HG03066 (cell line): ENCODE data around the gene DDX39B.
"Not testable (repeated sequence)": the region's sequence is repeated elsewhere in the genome, so short reads cannot be mapped to it uniquely, and the experiment has no call there.

Experiments
- ATAC-seq: cut with Tn5 transposase; IDR thresholded peaks from one replicate; pipeline ENCODE4 v1.9.1; 2021; ENCODE audit warnings: low read depth; ENCODE audit not compliant: unreplicated experiment

DDX39B gene

GRCh38 chr6:31575952-31576685 lies 34.3 kb upstream of the DDX39B start:
- no peak for ATAC-seq

GRCh38 chr6:31575335-31575901 lies 33.6 kb upstream of the DDX39B start, which contains the start of gene TNF:
Gene TNF (plus strand): TSS chr6:31575565. CDS start chr6:31575742, 177 bp downstream.
- no peak for ATAC-seq

DNA sequence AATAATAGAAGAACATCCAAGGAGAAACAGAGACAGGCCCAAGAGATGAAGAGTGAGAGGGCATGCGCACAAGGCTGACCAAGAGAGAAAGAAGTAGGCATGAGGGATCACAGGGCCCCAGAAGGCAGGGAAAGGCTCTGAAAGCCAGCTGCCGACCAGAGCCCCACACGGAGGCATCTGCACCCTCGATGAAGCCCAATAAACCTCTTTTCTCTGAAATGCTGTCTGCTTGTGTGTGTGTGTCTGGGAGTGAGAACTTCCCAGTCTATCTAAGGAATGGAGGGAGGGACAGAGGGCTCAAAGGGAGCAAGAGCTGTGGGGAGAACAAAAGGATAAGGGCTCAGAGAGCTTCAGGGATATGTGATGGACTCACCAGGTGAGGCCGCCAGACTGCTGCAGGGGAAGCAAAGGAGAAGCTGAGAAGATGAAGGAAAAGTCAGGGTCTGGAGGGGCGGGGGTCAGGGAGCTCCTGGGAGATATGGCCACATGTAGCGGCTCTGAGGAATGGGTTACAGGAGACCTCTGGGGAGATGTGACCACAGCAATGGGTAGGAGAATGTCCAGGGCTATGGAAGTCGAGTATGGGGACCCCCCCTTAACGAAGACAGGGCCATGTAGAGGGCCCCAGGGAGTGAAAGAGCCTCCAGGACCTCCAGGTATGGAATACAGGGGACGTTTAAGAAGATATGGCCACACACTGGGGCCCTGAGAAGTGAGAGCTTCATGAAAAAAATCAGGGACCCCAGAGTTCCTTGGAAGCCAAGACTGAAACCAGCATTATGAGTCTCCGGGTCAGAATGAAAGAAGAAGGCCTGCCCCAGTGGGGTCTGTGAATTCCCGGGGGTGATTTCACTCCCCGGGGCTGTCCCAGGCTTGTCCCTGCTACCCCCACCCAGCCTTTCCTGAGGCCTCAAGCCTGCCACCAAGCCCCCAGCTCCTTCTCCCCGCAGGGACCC lies 32.6 kb upstream of the DDX39B start:
- no peak for ATAC-seq

- no peak for ATAC-seq
Observed at GRCh38 chr6:31573239-31574105, 31.7 kb upstream of the DDX39B start.

GRCh38 chr6:31572041-31572911 lies 30.5 kb upstream of the DDX39B start, which contains the start of gene LTA:
Gene LTA (plus strand): TSS chr6:31572289. CDS start chr6:31572743, 454 bp downstream.
- ATAC-seq: peak; percentile 52

DNA sequence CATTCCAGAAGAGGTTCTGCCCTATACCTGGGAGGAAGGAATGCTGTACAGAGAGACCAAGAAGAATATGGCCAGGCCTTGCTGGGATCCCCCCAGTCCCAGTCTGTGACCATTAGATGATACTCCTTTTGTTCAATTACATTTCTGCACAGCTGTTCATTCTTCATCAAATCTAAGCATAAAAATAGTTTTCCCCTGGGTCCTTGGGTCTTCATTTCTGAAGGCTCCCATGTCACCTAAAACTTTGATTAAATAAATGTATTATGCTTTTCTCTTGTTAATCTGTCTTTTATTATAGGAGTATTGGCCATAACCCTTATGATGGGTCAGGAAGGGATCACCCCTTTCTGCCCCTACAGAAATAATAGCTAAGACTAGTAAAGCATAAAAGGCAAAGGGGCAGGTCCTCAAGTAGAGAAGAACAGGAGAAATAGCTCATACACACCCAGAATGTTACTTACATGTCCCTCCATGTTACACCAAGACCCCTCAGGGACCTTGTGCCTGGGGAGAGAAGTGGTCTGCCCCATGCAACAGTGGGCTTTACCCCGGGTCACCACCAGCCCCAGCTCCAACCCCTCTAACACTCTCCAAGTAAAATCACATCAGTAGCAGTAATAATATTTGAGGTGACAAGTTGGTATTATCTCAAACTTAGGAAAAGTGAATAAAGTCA lies 28.2 kb upstream of the DDX39B start:
- no peak for ATAC-seq

GRCh38 chr6:31568537-31568961 lies 26.7 kb upstream of the DDX39B start:
- ATAC-seq: peak; percentile 59

- ATAC-seq: no peak
Observed at GRCh38 chr6:31567531-31568370, 25.9 kb upstream of the DDX39B start.

DNA sequence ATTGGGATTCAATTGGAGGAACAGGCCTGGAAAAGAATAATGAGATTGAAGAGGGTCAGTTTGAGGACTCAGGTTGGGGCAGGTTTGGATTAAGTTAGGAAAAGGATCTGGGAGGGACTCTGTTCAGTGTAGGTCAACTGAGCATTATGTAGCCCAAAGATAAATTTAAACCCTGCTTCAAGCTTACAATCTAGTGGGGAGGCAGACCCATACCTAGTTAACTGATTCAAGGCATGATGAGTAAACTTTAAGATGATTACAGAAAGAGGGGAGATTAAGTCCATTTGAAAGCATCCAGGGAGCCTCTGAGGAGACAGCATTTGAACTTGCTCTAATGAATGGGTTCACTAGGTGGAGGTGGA lies 18.9 kb upstream of the DDX39B start:
- no peak for ATAC-seq

DNA sequence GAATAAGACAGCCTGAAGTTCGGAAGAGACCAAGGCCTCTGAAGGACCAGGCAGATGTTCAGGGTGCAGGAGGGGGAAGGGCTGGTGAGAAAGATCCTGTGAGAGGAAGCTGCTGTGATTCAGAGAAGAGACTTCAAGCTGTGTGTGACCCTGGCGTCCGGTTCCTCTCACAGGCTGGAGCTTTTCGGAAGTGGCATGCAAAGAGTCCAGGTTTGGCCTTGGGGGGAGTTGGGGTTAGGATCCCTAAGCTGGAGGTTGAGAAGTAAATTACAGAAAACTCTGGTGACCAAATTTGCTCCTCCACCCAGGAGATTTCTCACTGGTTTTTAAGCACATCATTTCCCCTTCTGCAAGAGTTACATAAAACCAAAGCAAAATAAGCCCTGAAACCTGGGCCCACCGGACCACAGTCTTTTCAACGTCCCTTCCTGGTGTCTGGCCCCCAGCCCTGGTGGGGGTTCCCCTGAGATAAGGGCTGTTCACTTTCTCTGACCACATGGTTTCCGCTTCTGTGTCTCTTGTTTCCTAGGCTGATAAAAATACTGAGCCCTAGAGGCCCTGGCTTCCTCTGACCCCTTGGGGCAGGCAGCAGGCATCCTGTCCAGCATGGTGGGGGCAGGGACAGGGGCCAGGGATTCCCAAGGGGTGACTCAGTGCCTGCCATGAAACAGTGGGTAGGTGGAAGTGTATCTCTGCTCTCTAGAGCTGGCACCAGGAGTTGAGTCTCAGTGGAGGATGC lies 18.3 kb upstream of the DDX39B start:
- ATAC-seq: peak; percentile 67

GRCh38 chr6:31559606-31559957 lies 17.8 kb upstream of the DDX39B start:
- ATAC-seq: no peak

- no peak for ATAC-seq
Observed at GRCh38 chr6:31558631-31559500, 17.1 kb upstream of the DDX39B start.

- no peak for ATAC-seq
Observed at GRCh38 chr6:31558318-31558625, 16.5 kb upstream of the DDX39B start.

DNA sequence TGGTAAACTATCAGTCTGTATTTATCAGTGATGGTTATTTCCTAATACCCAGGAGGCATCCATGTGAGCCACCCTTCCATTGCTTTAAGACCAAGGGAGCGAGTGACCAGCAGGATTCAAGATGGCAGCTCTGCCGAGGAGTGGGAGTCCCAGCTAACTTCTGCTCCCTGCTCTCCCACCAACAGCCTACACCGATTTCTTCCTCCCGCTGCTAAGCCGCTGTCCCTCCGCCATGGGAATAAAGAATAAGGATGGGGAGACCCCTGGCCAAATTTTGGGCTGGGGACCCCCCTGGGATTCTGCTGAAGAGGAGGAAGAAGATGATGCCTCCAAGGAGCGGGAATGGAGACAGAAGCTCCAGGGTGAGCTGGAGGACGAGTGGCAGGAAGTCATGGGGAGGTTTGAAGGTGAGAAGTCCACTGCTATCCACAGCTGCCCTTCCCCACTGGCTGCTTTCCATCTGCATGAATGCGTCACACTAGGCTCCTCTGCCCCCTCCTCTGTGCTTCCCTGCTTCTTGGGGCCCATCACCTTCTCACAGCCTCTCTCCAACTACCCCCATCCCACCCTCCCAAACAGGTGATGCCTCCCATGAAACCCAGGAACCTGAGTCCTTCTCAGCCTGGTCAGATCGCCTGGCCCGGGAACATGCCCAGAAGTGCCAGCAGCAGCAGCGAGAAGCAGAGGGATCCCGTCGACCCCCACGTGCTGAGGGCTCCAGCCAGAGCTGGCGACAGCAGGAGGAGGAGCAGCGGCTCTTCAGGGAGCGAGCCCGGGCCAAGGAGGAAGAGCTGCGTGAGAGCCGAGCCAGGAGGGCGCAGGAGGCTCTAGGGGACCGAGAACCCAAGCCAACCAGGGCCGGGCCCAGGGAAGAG lies 15.9 kb upstream of the DDX39B start:
- ATAC-seq: no peak

DNA sequence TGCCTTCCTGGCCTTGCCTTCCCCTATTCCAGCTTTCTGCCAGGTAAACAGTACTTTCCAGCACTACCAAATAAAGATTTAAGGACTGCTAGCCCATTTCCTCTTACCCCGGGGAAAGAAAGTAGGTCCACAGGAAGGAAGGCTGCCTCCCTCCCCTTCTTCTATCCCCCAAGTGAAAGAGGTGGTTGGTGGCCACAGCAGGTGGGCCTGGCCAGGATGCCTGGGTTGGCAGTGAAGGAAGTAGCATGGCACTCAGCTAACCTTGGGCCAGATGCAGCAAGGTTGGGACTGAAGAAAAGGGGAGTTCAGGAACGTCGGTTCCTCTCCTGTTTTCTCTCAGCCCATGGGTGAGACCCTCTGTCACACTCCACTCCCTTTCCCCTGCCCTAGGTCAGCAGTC lies 14.5 kb upstream of the DDX39B start:
- ATAC-seq: no peak

- not testable (repeated sequence) for ATAC-seq
Observed at GRCh38 chr6:31551371-31551770, 9.6 kb upstream of the DDX39B start.
